Activated CD4-positive, CD25-positive, alpha-beta regulatory T cell (primary cell): ENCODE results near the gene NES.
"Not testable (repeated sequence)": the region's sequence is repeated elsewhere in the genome, so short reads cannot be mapped to it uniquely, and the experiment has no call there.

ENCODE experiments used
- DNase-seq, 4 experiments: peaks; one replicate each; lab custom pipeline; 2025; lab: John Stamatoyannopoulos, UW

The NES gene

GRCh38 chr1:156645056-156645455 is 32.2 kb downstream of the NES start:
- no peak for DNase-seq

- no peak for DNase-seq
Observed at GRCh38 chr1:156644640-156645039, 32.6 kb downstream of the NES start.

- DNase-seq = no peak
Observed at GRCh38 chr1:156644146-156644545, 33.1 kb downstream of the NES start.

- DNase-seq = no peak
Observed at GRCh38 chr1:156643778-156644092, 33.5 kb downstream of the NES start.

GRCh38 chr1:156643049-156643777 is 34.0 kb downstream of the NES start:
- no peak for DNase-seq

GRCh38 chr1:156642265-156643048 is 34.8 kb downstream of the NES start:
- DNase-seq = no peak

- no peak for DNase-seq
Observed at GRCh38 chr1:156641761-156642264, 35.4 kb downstream of the NES start, which contains the start of gene BCAN. BCAN (plus strand) TSS chr1:156642117; CDS start chr1:156646055, 3,938 bp downstream.

- no peak for DNase-seq
Observed at GRCh38 chr1:156640842-156641706, 36.1 kb downstream of the NES start.

- DNase-seq = no peak
Observed at GRCh38 chr1:156639601-156640101, 37.6 kb downstream of the NES start.

GRCh38 chr1:156638189-156638985 is 38.8 kb downstream of the NES start:
- DNase-seq = no peak

- no peak for DNase-seq
Observed at GRCh38 chr1:156632355-156632754, 44.9 kb downstream of the NES start.

GRCh38 chr1:156631152-156631551 is 46.1 kb downstream of the NES start:
- DNase-seq = not testable (repeated sequence)

GRCh38 chr1:156629823-156630449 is 47.3 kb downstream of the NES start:
- no peak for DNase-seq

GRCh38 chr1:156627313-156627880 is 49.8 kb downstream of the NES start:
- DNase-seq = no peak

GRCh38 chr1:156626079-156626438 is 51.1 kb downstream of the NES start:
- DNase-seq = no peak

- DNase-seq = peak; percentile 43 to 68 (median 53)
Observed at GRCh38 chr1:156625436-156626078, 51.6 kb downstream of the NES start.

GRCh38 chr1:156624814-156625435 is 52.3 kb downstream of the NES start:
- DNase-seq = no peak

- no peak for DNase-seq
Observed at GRCh38 chr1:156623946-156624813, 53.0 kb downstream of the NES start.
